Transverse colon (tissue), 4 donors: Measurements from ENCODE around the gene OR52B6. TPM values are rescaled to one million over a fixed set of nuclear protein-coding genes. Genes with fewer than 3 reads are reported as not detected.

Experiments used
- DNase-seq: peaks from one replicate; pipeline ENCODE4 v3.0.0-alpha.2; 2019
- H3K27ac ChIP-seq, 4 donors: fragments of 200-600 bp; sonication (generic); 2 replicates each; pipeline ENCODE4 v1.5.1; 2016 to 2018; ENCODE audit warnings: inconsistent platforms in 4 of 4
- H3K27me3 ChIP-seq: fragments of 200-600 bp; sonication (generic); 2 replicates; pipeline ENCODE4 v1.5.1; 2017; ENCODE audit warnings: inconsistent platforms
- H3K36me3 ChIP-seq, 4 donors: fragments of 200-600 bp; sonication (generic); 2 replicates each; pipeline ENCODE4 v1.5.1; 2017 to 2019; ENCODE audit warnings: inconsistent platforms in 4 of 4
- H3K4me1 ChIP-seq, 4 donors: fragments of 200-600 bp; sonication (generic); 2 replicates each; pipeline ENCODE4 v1.5.1; 2017 to 2020; ENCODE audit warnings: inconsistent platforms in 4 of 4
- H3K4me3 ChIP-seq, 4 donors: fragments of 200-600 bp; sonication (generic); 1 replicate in 1 of 4; 2 replicates in 3 of 4; pipeline versions ENCODE4 v1.5.1 to v1.6.1; 2017 to 2019; ENCODE audit warnings: inconsistent platforms in 4 of 4
- H3K9me3 ChIP-seq, 2 donors: fragments of 200-600 bp; sonication (generic); 2 replicates each; pipeline ENCODE4 v1.5.1; 2017 to 2019; ENCODE audit warnings: inconsistent platforms in 2 of 2
- EP300 ChIP-seq: sonication (generic); formaldehyde crosslinking; IDR thresholded peaks from one replicate; pipeline ENCODE4 v1.6.1; 2017; ENCODE audit warnings: antibody characterized with exemption, low read depth
- POLR2A ChIP-seq: fragments of 450-650 bp; IDR thresholded peaks from one replicate; pipeline ENCODE4 v1.6.1; 2016; ENCODE audit warnings: antibody characterized with exemption, mild to moderate bottlenecking, moderate library complexity
- POLR2AphosphoS5 ChIP-seq, 3 donors: sonication (generic); formaldehyde crosslinking; IDR thresholded peaks; one replicate each; pipeline ENCODE4 v1.6.1; 2016; ENCODE audit warnings: antibody characterized with exemption in 3 of 3
- WGBS, 2 donors: methylation state at CpG; one replicate each; pipeline ENCODE4 v1.1.5; 2018; ENCODE audit warnings: low coverage in 1 of 2; 5-methylcytosine and 5-hydroxymethylcytosine counted together
- in situ Hi-C, 4 donors: fragments of 200-750 bp; cut with MboI; loops; one replicate each; pipeline versions ENCODE4 v1.15.0 to v1.15.1; 2017; ENCODE audit warnings: low sequenced_read_pairs in 3 of 4, low pct_ligation_motif_present in 1 of 4, low pct_unique_long_range_greater_than_20kb in 1 of 4
- intact Hi-C: fragments of 100-400 bp; cut with DNase I; formaldehyde crosslinking; loops from one replicate; pipeline ENCODE4 v1.15.1; 2023; ENCODE audit warnings: low total_unique reads
- total RNA-seq, 4 donors: library from RNA; depleted of rRNA; stranded (reverse); fragments of >200 nt; gene quantifications; one replicate each; pipeline ENCODE4 v1.1.0, GENCODE V29; 2016
- TF ChIP-seq, protein P1 (sequence below), 5 experiments: fragments of 200-600 bp in 3 of 5; fragments of 450-650 bp in 2 of 5; sonication (generic) in 3 of 5; IDR thresholded peaks; 1 replicate in 2 of 5; 2 replicates in 3 of 5; pipeline ENCODE4 v1.5.1; 2016 to 2017; ENCODE audit warnings: antibody characterized with exemption in 5 of 5, inconsistent platforms in 3 of 5, mild to moderate bottlenecking in 2 of 5, moderate library complexity in 1 of 5

Gene OR52B6
- total RNA-seq, 4 donors from 2014 or later: not detected

DNA sequence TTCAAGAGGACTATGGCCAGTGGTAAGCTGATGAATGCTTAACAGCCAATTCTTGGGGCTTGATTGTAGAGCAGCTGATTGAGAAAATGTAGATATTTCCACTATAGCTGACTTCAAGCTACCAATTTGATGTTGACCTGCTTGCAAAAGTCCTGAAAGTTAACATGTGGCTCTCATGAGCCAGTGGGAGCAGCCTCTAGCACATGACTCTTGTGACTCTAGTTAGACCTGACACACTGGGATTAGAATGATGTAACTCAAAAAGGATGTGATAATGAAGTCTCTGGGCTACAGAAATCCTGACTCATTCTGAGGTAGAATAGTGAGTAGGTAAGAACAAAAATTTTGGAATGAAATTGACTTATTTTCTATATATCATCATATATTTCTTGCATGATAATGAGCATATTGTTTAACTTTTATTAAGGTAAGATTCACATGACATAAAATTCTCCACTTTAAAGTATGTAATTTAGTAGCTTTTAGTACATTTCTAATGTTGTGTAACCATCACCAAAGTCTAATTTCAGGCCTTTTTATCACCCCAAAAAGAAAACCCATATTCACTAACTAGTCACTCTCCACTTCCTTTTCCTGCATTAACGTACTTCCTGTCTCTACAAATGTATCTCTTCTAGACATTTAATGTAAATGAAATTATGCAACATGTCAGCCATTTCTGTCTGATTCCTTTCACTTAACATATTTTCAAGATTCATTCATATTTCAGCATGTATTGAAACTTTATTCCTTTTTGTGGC is 16.2 kb upstream of the OR52B6 start:
- WGBS, 2 donors: 57 to 65% methylated on average over 1 of the region's 1 CpG
- H3K9me3 ChIP-seq: no peaks in the 10 kb centered on the region
- no peak overlapping the region for H3K4me3 ChIP-seq
- intact Hi-C loops: no loop called here
- no peaks in the 10 kb centered on the region for H3K36me3 ChIP-seq
- no peaks in the 10 kb centered on the region for H3K4me1 ChIP-seq
- in situ Hi-C loops: no loop called here
- TF ChIP-seq POLR2A (no peak), POLR2AphosphoS5 (IDR thresholded peaks at IDR 0.05) (no peak), EP300 (no peak)
- TF ChIP-seq, protein P1, sequence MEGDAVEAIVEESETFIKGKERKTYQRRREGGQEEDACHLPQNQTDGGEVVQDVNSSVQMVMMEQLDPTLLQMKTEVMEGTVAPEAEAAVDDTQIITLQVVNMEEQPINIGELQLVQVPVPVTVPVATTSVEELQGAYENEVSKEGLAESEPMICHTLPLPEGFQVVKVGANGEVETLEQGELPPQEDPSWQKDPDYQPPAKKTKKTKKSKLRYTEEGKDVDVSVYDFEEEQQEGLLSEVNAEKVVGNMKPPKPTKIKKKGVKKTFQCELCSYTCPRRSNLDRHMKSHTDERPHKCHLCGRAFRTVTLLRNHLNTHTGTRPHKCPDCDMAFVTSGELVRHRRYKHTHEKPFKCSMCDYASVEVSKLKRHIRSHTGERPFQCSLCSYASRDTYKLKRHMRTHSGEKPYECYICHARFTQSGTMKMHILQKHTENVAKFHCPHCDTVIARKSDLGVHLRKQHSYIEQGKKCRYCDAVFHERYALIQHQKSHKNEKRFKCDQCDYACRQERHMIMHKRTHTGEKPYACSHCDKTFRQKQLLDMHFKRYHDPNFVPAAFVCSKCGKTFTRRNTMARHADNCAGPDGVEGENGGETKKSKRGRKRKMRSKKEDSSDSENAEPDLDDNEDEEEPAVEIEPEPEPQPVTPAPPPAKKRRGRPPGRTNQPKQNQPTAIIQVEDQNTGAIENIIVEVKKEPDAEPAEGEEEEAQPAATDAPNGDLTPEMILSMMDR (IDR thresholded peaks at IDR 0.05): no peak
- no peaks in the 10 kb centered on the region for H3K27me3 ChIP-seq
- no peak for DNase-seq
- H3K27ac ChIP-seq: no peak overlapping the region

DNA sequence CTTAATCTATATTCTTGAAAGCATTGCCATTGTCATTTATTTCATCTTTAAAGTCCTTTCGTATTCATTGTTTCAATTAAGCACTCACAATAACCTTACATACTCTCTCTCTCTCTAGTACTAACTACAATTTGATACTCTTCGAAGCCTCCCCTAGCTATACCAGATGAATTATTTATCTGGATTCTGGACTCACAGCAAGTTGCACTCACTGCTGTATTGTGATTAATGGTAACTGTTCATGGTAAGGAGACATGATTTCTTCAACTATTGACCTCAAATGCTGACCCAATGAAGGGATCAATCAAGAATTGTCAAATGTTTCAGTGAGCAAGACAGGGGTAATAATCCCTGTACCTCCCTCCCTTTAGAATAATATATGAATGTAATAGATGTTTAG is 6.0 kb upstream of the OR52B6 start:
- intact Hi-C loops: no loop called here

DNA sequence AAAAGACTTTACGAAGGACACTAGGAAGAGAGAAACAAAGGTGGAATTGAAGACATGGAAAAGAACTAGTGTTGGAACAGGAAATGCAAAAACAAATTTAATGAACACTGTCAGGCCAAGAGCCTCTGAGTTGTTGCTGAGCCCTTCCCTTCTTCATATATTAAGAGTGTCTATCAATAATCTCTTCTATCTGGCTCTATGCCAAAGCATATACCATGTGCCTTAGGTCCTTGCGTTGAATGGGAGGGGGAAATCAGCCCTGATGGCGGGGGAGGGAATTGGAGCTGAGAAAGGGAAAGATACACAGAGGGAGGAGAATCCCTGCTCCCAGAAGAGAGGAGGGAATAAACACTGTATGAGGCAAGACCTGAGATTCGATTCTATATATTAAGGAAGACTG is 5.5 kb upstream of the OR52B6 start:
- in situ Hi-C loops: no loop called here
- Histone ChIP-seq H3K4me1 (no peaks in the 10 kb centered on the region), H3K27me3 (no peaks in the 10 kb centered on the region), H3K27ac (no peak overlapping the region), H3K36me3 (no peaks in the 10 kb centered on the region), H3K9me3 (no peaks in the 10 kb centered on the region), H3K4me3 (no peak overlapping the region)
- no peak for TF ChIP-seq EP300
- no peak for TF ChIP-seq POLR2AphosphoS5 (IDR thresholded peaks at IDR 0.05)
- TF ChIP-seq, protein P1 (IDR thresholded peaks at IDR 0.05): no peak
- no peak for TF ChIP-seq POLR2A
- WGBS, 2 donors: 72 to 78% methylated on average over 3 to 4 of the region's 4 CpGs
- intact Hi-C loops: no loop called here
- no peak for DNase-seq

More for the DNA sequence above, 6.0 kb upstream of the OR52B6 start:
- in situ Hi-C loops: no loop called here
- DNase-seq: no peak
- H3K36me3 ChIP-seq: no peaks in the 10 kb centered on the region
- H3K27ac ChIP-seq: no peak overlapping the region
- WGBS, 2 donors: 89 to 94% methylated on average over 2 of the region's 2 CpGs
- H3K4me3 ChIP-seq: no peak overlapping the region
- H3K27me3 ChIP-seq: no peaks in the 10 kb centered on the region
- no peaks in the 10 kb centered on the region for H3K9me3 ChIP-seq
- no peak for TF ChIP-seq POLR2AphosphoS5 (IDR thresholded peaks at IDR 0.05)
- TF ChIP-seq EP300: no peak
- TF ChIP-seq, protein P1 (IDR thresholded peaks at IDR 0.05): no peak
- no peak for TF ChIP-seq POLR2A
- H3K4me1 ChIP-seq: no peaks in the 10 kb centered on the region

DNA sequence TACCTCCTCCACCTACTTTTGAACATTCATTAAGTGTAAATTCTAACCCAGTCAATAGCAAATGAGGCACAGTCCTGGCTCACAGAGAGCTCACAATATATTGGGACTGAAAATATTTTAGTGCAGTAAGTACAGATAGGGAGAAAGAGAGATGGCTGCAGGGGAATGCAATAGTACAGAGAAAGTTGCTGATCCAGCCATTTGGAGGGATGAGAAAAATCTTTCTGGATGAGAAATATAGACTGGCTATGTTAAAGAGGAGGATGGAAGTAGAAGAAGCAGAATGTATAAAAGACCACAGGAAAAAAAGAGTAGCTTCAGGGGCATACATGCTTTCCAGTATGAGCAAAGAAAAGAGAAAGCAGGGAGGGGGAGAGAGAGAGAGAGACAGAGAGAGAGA is 3.6 kb upstream of the OR52B6 start:
- Histone ChIP-seq H3K4me3 (no peak overlapping the region), H3K9me3 (no peaks in the 10 kb centered on the region), H3K36me3 (no peaks in the 10 kb centered on the region), H3K4me1 (no peaks in the 10 kb centered on the region), H3K27ac (no peak overlapping the region), H3K27me3 (no peaks in the 10 kb centered on the region)
- TF ChIP-seq POLR2A: no peak
- TF ChIP-seq, protein P1 (IDR thresholded peaks at IDR 0.05): no peak
- no peak for TF ChIP-seq EP300
- TF ChIP-seq POLR2AphosphoS5 (IDR thresholded peaks at IDR 0.05): no peak
- intact Hi-C loops: no loop called here
- in situ Hi-C loops: no loop called here
- no peak for DNase-seq
